Activated naive CD8-positive, alpha-beta T cell (primary cell): Measurements from ENCODE around the gene CXXC5.
A peak's percentile ranks its signal among the peaks of the same experiment; 100 is the strongest.

Source experiments
- H3K27ac Mint-ChIP-seq: one replicate; pipeline ENCODE4 v1.8.0; 2021; ENCODE audit warnings: mixed read lengths
- H3K27me3 Mint-ChIP-seq: one replicate; pipeline ENCODE4 v1.8.0; 2021; ENCODE audit warnings: mixed read lengths
- H3K36me3 Mint-ChIP-seq: one replicate; pipeline ENCODE4 v1.8.0; 2021; ENCODE audit warnings: mixed read lengths
- H3K4me1 Mint-ChIP-seq: one replicate; pipeline ENCODE4 v1.8.0; 2021; ENCODE audit warnings: low read depth, mixed read lengths
- H3K4me3 Mint-ChIP-seq: one replicate; pipeline ENCODE4 v1.8.0; 2021; ENCODE audit warnings: mild to moderate bottlenecking, mixed read lengths
- H3K9me3 Mint-ChIP-seq: one replicate; pipeline ENCODE4 v1.8.0; 2021; ENCODE audit warnings: low read depth, mixed read lengths

Gene CXXC5

DNA sequence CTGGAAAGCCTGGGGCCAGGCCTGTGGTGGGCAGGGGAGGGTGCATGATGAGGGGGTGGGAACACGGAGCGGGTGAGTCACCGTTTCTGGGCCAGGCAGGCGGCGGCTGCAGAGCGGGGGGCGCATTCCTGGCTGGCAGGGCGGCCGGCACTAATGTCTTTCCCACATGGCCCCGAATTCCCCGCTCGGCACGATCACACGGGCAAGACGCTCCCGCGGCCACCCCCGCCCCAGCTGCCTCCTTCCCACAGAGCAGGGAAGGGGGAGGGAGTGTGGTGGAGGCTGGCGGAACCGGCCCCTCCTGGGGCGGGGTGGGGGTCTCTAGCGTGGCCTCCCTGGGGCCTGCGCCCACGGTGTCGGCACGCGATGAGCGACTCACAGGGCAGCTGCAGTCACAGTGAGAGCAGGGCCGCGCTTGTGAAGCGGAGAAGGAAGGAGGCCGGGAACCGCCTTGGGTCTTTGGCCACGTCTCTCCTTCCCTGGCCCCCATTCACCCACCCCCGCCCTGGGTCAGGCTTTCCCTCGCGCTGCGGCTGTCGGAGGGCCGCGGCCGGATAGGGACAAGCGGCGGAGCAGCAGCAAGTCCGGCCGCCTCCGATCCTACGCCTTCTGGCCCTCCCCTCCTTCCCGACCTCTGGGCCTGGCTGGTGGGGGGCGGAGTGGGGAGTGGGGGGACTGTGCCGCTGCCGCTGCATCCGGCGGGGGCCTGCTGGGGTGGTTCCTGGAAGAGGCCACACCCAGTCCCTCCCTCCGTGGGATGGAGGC lies 48.9 kb downstream of the CXXC5 start:
- Mint-ChIP-seq H3K27me3 (no peaks in the 10 kb centered on the region), H3K9me3 (no peaks in the 10 kb centered on the region), H3K27ac (no peak overlapping the region), H3K4me3 (peak overlapping the region; percentile 77), H3K36me3 (no peaks in the 10 kb centered on the region), H3K4me1 (peaks cover 26% of the 10 kb centered on the region)

DNA sequence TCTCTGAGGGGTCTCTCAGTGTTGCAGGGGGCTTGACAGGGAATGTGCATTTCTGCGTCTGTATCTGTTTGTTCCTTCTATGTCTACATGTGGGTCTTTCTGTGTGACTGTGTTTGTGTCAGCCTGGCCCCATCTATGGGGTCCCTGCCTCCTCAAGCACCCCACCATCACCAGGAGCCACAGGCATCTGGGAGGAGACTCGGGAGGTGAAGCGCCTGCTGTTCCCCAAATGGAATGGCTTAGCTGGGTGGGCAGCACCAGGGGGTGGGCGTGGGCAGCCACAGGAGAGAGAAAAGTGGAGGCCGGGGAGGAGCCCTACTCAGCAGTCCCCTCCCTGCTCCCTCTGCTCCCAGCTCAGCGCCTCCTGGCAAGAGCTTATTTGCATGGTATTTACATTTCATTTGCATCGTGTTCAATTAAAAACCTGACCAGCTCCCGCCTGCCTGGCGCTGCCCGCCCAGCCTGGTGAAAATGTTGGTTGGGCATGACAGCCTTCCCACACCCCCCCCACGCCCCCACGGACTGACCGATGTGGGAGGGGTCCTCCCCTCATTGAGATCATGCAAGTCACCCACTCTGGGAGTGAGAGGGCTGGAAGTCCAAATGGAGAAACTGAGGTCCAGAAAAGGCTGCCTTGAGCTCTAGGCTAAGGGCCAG lies 50.5 kb downstream of the CXXC5 start:
- H3K4me3 Mint-ChIP-seq, result peak overlapping the region; percentile 57
- H3K27ac Mint-ChIP-seq, result no peak overlapping the region
- H3K27me3 Mint-ChIP-seq, result no peaks in the 10 kb centered on the region
- H3K9me3 Mint-ChIP-seq, result no peaks in the 10 kb centered on the region
- H3K36me3 Mint-ChIP-seq, result no peaks in the 10 kb centered on the region
- peaks cover 28% of the 10 kb centered on the region for H3K4me1 Mint-ChIP-seq

DNA sequence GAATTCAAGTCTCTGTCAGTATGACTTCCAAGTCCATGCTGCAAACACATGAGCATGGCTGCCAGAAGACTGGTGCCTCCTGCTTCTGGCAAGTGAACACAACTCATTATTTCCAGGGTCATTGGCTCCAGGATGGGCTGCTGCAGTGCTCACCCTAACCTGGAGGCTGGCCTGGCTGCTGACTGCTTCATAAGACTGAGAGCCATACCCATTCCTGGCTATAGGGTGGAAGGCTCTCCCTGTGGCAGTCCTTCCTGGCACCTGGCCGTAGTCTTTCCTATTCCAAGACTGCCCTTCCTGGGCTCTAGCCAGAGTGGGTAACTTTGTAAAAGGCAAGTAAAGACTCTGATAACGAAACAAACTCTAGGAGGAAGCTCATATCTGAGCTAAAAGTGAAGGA lies 51.2 kb downstream of the CXXC5 start:
- no peak overlapping the region for H3K27ac Mint-ChIP-seq
- H3K4me3 Mint-ChIP-seq, result no peak overlapping the region
- H3K4me1 Mint-ChIP-seq, result peaks cover 28% of the 10 kb centered on the region
- H3K36me3 Mint-ChIP-seq, result no peaks in the 10 kb centered on the region
- H3K9me3 Mint-ChIP-seq, result no peaks in the 10 kb centered on the region
- no peaks in the 10 kb centered on the region for H3K27me3 Mint-ChIP-seq

DNA sequence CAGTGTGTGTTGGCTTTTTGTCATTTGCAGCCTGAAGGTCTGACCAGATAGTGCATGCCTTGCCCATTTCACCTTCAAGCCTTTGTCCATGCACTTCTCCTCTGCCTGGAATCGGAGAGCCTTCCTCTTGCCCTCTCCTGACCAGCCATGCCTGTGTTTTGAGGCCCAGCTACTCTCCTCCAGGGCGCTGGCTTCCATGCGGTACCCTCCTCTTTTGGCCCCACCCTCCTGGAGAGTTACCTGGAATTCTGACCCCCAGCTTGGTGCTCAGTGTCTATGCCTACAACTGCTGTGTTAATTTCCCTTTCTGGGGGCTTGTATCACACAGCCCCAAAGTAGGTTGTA lies 52.5 kb downstream of the CXXC5 start:
- no peaks in the 10 kb centered on the region for H3K36me3 Mint-ChIP-seq
- H3K27me3 Mint-ChIP-seq, result no peaks in the 10 kb centered on the region
- no peaks in the 10 kb centered on the region for H3K9me3 Mint-ChIP-seq
- H3K27ac Mint-ChIP-seq, result no peak overlapping the region
- no peak overlapping the region for H3K4me3 Mint-ChIP-seq
- peaks cover 35% of the 10 kb centered on the region for H3K4me1 Mint-ChIP-seq

DNA sequence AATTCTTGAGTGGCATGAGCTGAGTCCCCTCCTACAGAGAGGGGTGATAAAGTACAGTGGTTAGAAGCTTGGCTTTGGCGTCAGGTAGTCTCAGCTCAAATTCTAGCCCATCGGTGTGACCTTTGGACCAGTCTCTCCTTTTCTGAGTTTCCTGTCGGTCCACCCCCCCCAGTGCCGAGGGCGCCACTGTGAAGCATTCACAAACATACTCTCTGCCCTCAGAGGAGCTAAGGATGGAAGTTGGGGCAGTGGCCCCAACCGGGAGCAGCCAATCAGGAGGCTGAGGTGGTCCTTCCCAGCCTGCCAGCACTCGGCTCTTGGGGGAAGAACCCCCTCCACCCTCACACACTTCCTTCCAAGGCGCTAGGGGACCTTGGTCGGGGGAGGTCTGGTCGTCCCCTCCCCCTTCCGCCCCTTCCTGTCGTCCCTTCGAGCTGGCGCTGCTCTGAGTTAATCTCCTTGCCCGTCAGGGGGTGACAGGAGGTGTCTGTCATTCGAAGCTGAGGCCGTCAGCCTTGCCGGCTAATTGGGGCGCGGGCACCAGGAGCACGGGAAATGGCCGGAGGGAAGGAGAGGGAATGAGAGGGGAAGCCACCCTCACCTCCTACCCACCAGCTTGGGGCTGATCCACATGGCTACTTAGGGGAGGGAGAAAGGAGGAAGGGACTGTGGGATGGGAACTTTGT lies 53.0 kb downstream of the CXXC5 start:
- Mint-ChIP-seq H3K4me1 (peaks cover 40% of the 10 kb centered on the region), H3K27ac (no peak overlapping the region), H3K27me3 (no peaks in the 10 kb centered on the region), H3K4me3 (peak overlapping the region; percentile 10), H3K36me3 (no peaks in the 10 kb centered on the region), H3K9me3 (no peaks in the 10 kb centered on the region)

DNA sequence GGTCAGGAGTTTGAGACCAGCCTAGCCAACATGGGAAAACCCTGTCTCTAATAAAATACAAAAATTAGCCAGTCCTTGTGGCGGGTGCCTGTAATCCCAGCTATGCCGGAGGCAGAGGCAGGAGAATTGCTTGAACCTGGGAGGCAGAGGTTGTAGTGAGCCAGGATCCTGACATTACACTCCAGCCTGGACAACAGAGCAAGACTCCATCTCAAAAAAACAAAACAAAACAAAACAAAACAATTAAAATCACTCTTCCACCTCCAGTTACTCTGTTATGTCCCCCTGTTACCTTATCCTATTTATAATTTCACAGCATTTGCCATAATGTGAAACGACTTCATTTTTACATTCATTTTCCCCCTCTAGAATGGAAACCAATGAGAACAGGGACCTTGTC lies 54.4 kb downstream of the CXXC5 start:
- H3K4me1 Mint-ChIP-seq, result peaks cover 43% of the 10 kb centered on the region
- H3K36me3 Mint-ChIP-seq, result no peaks in the 10 kb centered on the region
- H3K4me3 Mint-ChIP-seq, result no peak overlapping the region
- no peaks in the 10 kb centered on the region for H3K27me3 Mint-ChIP-seq
- no peaks in the 10 kb centered on the region for H3K9me3 Mint-ChIP-seq
- H3K27ac Mint-ChIP-seq, result no peak overlapping the region

DNA sequence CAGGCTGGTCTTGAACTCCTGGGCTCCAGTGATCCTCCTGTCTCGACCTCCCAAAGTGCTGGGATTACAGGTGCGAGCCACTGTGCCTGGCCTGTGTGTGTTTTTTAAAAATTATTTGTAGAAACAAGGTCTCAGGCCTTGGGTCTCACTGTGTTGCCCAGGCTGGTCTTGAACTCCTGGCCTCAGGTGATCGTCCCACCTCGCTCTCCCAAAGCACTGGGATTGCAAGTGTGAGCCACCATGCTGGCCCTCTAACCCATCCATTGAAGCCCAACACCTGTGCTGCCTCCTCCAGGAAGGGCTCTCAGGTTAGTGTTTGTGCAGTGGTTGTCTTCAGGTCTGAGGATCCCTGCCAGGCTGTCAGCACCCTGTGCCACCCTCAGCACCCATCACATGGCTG lies 56.6 kb downstream of the CXXC5 start:
- H3K4me1 Mint-ChIP-seq, result peaks cover 43% of the 10 kb centered on the region
- H3K27me3 Mint-ChIP-seq, result no peaks in the 10 kb centered on the region
- no peaks in the 10 kb centered on the region for H3K36me3 Mint-ChIP-seq
- no peak overlapping the region for H3K27ac Mint-ChIP-seq
- no peaks in the 10 kb centered on the region for H3K9me3 Mint-ChIP-seq
- no peak overlapping the region for H3K4me3 Mint-ChIP-seq

DNA sequence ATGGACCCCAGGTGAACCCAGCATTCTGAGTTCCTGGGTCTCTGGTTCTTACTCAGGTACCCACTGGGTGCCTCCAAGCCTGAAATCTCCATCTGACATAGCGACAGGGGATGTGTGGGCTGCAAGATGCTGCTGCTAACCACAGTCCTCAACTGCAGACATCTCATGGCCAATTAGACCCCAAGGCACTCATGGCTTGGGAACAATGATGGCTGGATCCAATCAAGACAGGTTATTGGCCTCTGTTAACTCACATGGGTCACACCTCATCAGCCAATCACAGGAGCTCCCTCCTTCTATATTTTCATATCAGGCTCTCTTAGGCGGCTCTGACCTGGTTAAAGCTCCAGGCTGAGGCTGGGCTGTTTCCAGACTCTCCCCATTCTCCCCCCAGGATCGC lies 57.0 kb downstream of the CXXC5 start:
- Mint-ChIP-seq H3K36me3 (no peaks in the 10 kb centered on the region), H3K4me3 (no peak overlapping the region), H3K9me3 (no peaks in the 10 kb centered on the region), H3K4me1 (peaks cover 44% of the 10 kb centered on the region), H3K27me3 (no peaks in the 10 kb centered on the region), H3K27ac (peak overlapping the region; percentile 41)

DNA sequence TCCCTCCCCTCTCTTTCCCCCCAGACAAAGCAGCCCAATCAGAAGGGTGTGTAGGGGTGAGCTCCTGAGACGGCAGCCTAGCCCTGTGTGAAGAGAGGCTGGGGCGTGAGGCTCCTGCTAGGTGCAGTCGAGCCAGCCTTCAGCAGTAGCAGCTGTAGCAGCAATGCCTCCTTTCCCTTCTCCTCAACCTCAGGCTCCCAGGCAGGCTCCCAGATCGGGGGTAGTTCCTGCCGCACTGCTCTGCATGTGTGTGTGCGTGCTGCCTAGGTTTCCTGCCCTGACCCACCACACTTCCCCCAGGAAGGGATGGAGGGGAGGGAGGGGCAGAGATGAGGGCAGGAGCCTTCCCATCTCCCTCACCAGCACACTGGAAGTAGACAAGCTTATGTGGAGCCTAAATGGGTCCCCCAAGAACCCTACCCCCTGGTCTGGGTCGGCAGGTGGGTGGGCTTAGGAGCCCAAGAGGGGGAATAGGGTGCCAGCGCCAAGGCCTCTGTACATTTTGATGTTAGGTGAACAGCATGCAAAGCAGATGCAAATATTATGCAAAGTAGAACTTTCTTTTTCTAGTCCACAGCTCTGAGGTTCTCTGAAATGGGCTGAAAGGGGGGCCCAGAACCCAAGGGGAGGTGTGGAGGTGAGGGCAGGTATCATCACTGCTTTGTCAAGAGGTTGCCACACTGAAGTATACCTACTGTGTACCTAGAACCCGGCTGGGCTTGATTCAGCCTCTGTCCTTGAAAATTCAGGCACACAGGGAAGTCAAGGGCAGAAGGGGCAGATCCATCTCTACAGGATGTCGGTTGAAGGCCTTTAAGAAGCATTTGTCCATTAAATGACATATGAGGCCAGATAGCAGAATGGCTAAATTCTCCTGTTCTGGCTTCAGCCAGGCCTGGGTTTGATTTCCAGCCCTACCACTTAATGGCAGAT lies 57.8 kb downstream of the CXXC5 start:
- Mint-ChIP-seq H3K9me3 (no peaks in the 10 kb centered on the region), H3K4me1 (peaks cover 46% of the 10 kb centered on the region), H3K36me3 (no peaks in the 10 kb centered on the region), H3K27me3 (no peaks in the 10 kb centered on the region), H3K27ac (peak overlapping the region; percentile 41), H3K4me3 (no peak overlapping the region)

DNA sequence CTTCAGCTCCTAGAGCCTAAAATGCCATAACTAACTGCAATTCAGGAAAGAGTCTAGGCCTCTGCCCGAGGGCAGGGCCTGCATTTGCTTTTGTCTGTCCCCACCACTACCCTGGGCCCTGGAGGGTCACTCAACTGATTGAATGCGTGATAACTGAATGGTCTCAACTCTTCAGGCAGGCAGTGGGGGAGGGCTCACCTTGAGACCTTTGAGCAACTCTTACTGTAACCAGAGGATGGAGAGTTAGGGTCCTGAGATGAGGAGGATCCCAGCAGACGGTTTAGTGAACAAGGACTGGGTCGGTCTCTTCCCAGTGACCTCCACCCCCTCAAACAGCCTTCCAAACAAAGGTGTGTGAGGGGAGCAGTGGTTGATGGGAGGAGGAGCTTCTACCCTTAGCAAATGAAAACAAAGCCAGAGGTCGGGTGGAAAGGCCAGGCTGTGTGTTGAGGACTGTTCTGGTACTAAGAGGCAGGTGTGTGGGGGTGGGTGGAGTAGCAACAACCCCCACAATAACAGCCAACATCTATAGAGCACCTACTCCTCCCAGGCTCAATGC lies 59.4 kb downstream of the CXXC5 start:
- H3K4me3 Mint-ChIP-seq, result no peak overlapping the region
- no peaks in the 10 kb centered on the region for H3K9me3 Mint-ChIP-seq
- H3K27me3 Mint-ChIP-seq, result no peaks in the 10 kb centered on the region
- H3K36me3 Mint-ChIP-seq, result no peaks in the 10 kb centered on the region
- peaks cover 42% of the 10 kb centered on the region for H3K4me1 Mint-ChIP-seq
- H3K27ac Mint-ChIP-seq, result no peak overlapping the region

DNA sequence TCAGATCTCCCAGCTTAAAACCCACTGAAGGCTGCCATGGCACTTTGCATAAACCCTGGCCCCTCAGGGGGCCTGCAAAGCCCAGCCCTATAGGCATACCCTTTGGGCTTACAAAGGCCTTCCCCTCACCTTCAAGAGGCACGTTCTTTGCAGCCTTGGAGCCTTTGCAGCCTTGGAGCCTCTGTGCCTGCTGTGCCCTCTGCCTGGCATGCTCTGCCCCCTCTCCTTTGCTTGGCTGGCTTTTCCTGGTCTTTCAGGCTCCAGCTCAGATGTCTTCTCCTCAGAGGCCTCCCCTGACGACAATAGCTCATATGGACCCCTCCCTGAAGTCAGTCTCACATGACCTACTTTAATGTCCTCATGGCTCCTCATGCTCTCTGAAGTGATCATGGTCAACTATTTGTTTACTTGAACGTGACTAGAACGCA lies 60.3 kb downstream of the CXXC5 start:
- Mint-ChIP-seq H3K27me3 (no peaks in the 10 kb centered on the region), H3K36me3 (no peaks in the 10 kb centered on the region), H3K4me3 (peak overlapping the region; percentile 46), H3K4me1 (peaks cover 42% of the 10 kb centered on the region), H3K27ac (peak overlapping the region; percentile 64), H3K9me3 (no peaks in the 10 kb centered on the region)

DNA sequence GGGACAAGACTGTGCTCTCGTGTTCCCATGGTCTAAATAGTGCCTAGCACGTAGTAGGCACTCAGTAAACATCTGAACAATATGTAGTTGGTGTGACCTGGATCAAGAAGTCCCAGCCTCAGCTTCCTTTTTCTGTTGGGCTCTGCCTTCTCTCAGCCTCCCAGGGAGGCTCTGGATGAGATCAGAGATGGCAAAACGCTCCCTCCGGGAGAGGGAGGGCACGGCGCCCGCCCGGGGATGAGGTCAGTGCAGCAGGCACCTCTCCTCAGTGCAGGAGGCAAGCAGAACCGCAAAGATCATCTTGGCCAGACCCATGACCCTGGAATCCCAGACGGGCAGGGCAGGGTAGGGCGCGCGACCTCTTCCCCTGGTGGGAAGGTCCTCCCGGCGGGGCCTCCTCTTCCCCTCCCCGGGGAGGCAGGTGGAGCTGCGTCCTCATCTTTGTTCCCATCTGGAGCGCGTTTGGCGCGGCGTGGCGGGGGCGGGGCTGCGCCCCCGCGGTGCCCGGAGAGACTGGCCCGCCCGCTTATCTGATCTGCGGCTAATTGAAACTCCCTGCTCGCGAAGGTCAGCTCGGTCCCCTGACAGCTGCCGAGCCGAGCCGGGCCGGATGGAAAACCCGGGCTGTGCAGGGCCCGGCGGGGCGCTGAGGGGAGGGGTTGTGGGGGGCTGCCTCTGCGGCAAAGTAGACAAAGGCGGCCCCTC lies 60.9 kb downstream of the CXXC5 start:
- peak overlapping the region; percentile 64 for H3K27ac Mint-ChIP-seq
- no peaks in the 10 kb centered on the region for H3K27me3 Mint-ChIP-seq
- peaks cover 42% of the 10 kb centered on the region for H3K4me1 Mint-ChIP-seq
- H3K4me3 Mint-ChIP-seq, result peak overlapping the region; percentile 46
- no peaks in the 10 kb centered on the region for H3K36me3 Mint-ChIP-seq
- no peaks in the 10 kb centered on the region for H3K9me3 Mint-ChIP-seq

DNA sequence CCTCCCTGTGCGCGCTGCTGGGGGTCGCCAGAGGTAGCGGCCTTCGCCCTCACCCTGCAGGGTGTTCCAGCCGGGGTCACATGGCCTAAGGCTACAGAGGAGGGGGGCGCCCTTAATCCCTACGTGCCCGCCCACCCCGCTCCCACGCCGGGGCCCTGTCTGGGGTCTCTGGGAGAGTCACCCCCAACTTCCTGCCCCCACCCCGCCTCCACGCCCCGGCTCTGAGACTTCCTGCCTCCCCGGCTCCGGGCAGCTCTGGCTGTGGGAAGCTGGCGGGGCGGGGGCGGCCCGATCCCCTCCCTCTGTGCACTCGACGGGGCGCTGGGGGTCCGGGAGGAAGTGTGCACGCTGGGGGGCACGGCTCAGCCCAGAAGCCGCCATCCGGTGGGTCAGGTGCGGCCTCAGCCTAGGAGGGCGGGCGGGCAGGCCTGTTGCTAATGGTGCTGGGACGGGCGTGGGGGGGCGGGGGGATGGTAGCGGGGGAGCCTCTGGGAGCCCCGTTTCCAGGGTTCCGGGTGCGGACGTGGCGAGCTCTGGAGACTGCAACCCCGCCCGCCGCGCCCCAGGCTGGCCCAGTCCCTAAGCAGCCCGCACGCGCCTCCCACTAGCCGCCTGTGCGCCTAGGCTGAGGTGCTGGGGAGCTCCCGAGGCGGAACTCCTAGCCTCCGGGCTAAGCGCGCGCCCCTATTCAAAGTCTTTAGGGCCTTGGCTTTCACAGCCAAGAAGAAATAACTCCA lies 61.6 kb downstream of the CXXC5 start:
- H3K9me3 Mint-ChIP-seq, result no peaks in the 10 kb centered on the region
- peak overlapping the region; percentile 54 for H3K27ac Mint-ChIP-seq
- H3K36me3 Mint-ChIP-seq, result no peaks in the 10 kb centered on the region
- peaks cover 42% of the 10 kb centered on the region for H3K4me1 Mint-ChIP-seq
- no peaks in the 10 kb centered on the region for H3K27me3 Mint-ChIP-seq
- peak overlapping the region; percentile 70 for H3K4me3 Mint-ChIP-seq
